DND-41 (cell line): ENCODE results near the gene AVL9.

Experiments
- EZH2 ChIP-seq: IDR thresholded peaks from 3 replicates; pipeline ENCODE4 v1.6.1; 2012; ENCODE audit warnings: borderline replicate concordance, low read depth, mild to moderate bottlenecking, moderate library complexity, low read length, inconsistent platforms; ENCODE audit not compliant: severe bottlenecking
- TF ChIP-seq, protein P1 (sequence below): IDR thresholded peaks from 2 replicates; pipeline ENCODE4 v1.5.1; 2012; ENCODE audit warnings: borderline replicate concordance, low read length, moderate library complexity, mild to moderate bottlenecking; ENCODE audit not compliant: poor library complexity, severe bottlenecking; ENCODE audit errors: extremely low read depth

DNA sequence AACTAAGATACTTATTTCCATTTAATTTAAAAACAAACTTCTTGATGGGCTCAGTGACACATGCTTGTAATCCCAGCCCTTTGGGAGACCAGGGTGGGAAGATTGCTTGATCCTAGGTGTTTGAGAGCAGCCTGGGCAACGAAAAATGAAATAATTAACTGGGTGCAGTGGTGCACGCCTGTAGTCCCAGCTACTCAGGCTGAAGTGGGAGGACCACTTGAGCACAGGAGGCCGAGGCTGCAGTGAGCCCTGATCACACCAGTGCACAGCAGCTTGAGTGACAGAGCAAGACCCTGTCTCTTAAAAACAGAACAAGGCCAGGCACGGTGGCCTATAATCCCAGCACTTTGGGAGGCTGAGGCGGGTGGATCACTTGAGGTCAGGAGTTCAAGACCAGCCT, 37.4 kb downstream of the AVL9 start:
- TF ChIP-seq, protein P1, sequence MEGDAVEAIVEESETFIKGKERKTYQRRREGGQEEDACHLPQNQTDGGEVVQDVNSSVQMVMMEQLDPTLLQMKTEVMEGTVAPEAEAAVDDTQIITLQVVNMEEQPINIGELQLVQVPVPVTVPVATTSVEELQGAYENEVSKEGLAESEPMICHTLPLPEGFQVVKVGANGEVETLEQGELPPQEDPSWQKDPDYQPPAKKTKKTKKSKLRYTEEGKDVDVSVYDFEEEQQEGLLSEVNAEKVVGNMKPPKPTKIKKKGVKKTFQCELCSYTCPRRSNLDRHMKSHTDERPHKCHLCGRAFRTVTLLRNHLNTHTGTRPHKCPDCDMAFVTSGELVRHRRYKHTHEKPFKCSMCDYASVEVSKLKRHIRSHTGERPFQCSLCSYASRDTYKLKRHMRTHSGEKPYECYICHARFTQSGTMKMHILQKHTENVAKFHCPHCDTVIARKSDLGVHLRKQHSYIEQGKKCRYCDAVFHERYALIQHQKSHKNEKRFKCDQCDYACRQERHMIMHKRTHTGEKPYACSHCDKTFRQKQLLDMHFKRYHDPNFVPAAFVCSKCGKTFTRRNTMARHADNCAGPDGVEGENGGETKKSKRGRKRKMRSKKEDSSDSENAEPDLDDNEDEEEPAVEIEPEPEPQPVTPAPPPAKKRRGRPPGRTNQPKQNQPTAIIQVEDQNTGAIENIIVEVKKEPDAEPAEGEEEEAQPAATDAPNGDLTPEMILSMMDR = no peak
- TF ChIP-seq EZH2 = no peak
